GM13977 (cell line): ENCODE results near the gene KXD1.

Experiments used
- DNase-seq: peaks from one replicate; pipeline ENCODE4 v3.0.0; 2012; ENCODE audit warnings: low spot score
- in situ Hi-C: fragments of 300-500 bp; cut with MboI; formaldehyde crosslinking; loops from one replicate; pipeline ENCODE4 v1.12.0; 2022; ENCODE audit warnings: low sequenced_read_pairs, low pct_unique_long_range_greater_than_20kb, mixed read lengths, inconsistent platforms; ENCODE audit not compliant: unreplicated experiment
- TF ChIP-seq, protein P1 (sequence below): IDR thresholded peaks from 2 replicates; pipeline ENCODE4 v1.5.1; 2012; ENCODE audit warnings: mild to moderate bottlenecking, control low read depth; ENCODE audit not compliant: insufficient read depth; ENCODE audit errors: extremely low read depth, missing control alignments

KXD1 gene

DNA sequence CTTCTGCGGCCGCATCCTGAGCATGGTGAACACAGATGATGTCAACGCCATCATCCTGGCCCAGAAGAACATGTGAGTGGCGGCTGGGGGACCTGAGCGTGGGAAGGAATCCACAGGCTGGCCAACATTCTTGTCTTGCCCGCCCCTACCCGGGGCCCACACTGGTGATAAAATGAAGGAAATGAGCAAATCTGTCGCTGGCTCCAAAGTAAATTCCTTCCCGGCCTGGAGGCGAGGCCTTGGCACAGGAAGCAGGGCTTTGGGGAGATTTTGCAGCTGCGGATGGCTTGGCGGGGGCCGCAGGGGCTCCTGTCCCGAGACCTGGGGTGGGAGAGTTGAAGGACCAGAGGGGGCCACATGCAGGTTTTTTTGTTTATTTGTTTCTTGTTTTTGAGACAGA lies 4.4 kb downstream of the KXD1 start:
- in situ Hi-C loops = no loop called here
- TF ChIP-seq, protein P1, sequence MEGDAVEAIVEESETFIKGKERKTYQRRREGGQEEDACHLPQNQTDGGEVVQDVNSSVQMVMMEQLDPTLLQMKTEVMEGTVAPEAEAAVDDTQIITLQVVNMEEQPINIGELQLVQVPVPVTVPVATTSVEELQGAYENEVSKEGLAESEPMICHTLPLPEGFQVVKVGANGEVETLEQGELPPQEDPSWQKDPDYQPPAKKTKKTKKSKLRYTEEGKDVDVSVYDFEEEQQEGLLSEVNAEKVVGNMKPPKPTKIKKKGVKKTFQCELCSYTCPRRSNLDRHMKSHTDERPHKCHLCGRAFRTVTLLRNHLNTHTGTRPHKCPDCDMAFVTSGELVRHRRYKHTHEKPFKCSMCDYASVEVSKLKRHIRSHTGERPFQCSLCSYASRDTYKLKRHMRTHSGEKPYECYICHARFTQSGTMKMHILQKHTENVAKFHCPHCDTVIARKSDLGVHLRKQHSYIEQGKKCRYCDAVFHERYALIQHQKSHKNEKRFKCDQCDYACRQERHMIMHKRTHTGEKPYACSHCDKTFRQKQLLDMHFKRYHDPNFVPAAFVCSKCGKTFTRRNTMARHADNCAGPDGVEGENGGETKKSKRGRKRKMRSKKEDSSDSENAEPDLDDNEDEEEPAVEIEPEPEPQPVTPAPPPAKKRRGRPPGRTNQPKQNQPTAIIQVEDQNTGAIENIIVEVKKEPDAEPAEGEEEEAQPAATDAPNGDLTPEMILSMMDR = no peak

DNA sequence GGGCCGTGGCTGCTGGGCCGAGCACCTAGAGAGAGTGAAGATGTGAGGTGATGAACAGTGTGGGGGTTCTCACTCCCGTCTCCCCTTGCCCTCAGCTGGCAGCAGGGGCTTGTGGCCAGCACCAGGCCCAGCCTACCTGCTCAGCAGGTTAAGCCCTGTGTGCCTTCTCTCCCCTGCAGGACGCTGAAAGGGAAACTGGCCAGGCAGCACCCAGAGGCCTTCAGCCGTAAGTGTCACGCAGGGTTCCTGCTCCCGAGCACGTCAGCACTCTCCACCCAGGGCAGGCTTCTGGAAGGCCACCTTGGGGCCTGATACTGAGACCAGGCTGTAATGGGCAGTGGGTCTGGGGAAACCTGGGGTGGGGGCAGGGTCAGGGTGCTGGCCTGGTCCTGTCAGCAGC lies 9.3 kb downstream of the KXD1 start:
- in situ Hi-C loops = no loop called here
- DNase-seq = no peak
- TF ChIP-seq, protein P1 = no peak

More for the DNA sequence above, 4.4 kb downstream of the KXD1 start:
- no peak for DNase-seq

DNA sequence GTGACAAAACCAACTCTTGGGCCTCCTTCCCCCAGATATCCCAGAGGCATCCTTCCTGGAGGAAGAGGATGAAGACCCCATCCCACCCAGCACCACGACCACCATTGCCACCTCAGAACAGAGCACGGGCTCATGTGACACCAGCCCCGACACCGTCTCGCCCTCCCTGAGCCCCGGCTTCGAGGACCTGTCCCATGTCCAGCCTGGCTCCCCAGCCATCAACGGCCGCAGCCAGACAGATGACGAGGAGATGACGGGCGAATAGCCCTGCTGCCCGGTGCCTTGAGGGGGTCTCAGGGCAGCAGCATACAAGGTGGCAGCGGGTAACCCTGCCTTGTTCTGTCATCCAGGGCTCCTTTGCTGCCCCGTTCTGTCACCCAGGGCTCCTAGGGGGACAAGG lies 10.7 kb downstream of the KXD1 start:
- TF ChIP-seq, protein P1 = no peak
- no peak for DNase-seq
- in situ Hi-C loops = no loop called here

DNA sequence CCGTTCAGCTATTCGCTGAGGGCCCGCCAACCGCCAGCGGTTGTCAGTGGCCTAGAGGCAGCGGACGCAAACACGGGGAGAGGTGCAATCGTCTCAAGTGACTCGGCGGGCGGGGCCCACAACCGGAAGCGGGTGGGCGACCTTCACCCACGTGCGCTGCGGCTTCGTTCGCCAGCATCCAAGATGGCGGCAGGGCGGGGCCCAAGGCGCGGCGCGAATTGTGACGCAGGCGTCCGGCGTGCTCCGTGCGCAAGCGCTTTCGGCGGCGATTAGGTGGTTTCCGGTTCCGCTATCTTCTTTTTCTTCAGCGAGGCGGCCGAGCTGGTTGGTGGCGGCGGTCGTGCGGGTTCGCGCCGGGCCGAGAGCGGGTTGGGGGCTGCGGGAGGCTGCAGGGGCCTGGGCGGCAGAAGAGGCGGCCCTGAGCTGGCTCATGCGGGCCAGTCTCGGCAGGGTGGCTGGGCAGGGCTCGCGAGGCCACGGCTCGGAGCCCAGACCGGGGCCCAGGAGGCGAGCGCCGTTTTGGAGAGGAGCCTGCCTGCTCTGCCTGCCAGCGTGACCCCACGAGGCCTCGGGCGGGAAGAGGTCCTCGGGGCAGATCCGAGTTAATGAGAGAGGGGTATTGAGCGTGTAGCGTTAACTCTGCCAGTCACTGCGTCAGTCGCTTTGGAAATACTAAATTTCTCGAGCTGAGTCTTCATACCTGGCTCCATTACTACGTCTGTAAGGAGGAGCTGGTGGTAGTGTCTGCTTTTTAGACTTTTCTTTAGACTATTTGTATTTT lies 14.1 kb downstream of the KXD1 start, which contains the start of gene UBA52:
TSS of gene UBA52 (plus strand) at position 294 of the 781 bp plus-strand sequence. CDS start 1,444 bp downstream, outside the sequence.
- TF ChIP-seq, protein P1 = no peak
- in situ Hi-C loops = no loop called here
- DNase-seq = peak; percentile 94

DNA sequence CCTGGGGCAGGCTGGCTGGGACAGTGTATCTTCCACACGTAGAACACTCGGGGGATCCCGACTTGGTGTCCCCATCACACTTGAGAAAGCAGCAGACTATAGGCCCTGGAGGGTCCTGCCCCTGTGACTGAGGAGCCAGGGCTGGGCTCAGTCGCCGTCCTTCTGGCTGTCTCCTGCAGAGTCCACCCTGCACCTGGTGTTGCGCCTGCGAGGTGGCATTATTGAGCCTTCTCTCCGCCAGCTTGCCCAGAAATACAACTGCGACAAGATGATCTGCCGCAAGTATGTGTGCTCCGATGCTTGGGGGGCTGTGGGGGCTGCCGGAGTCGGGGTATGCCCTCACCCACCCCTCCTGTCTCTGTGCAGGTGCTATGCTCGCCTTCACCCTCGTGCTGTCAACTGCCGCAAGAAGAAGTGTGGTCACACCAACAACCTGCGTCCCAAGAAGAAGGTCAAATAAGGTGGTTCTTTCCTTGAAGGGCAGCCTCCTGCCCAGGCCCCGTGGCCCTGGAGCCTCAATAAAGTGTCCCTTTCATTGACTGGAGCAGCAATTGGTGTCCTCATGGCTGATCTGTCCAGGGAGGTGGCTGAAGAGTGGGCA lies 17.1 kb downstream of the KXD1 start:
- DNase-seq = no peak
- TF ChIP-seq, protein P1 = no peak
- in situ Hi-C loops = no loop called here

DNA sequence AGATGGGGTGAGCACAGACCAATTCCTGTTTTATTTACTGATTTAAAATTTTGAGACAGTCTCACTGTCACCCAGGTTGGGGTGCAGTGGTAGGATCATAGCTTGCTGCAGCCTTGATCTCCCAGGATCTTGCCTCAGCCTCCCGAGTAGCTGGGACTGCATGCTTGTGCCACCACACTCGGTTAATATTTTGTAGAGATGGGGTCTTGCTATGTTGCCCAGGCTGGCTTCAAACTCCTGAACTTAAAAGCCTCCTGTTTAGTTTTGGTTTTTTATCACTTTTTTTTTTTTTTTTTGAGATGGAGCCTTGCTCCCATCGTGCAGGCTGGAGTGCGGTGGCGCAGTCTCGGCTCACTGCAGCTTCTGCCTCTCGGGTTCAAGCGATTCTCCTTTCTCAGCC lies 18.7 kb downstream of the KXD1 start:
- in situ Hi-C loops = no loop called here
- TF ChIP-seq, protein P1 = no peak
- no peak for DNase-seq
